NCI-H748 treated with DMSO at 0.1 percent for 48 hours (cell line): ENCODE results near the gene APOA1.
"Not testable (repeated sequence)": the region's sequence is repeated elsewhere in the genome, so short reads cannot be mapped to it uniquely, and the experiment has no call there.

ENCODE experiments used
- DNase-seq: peaks from one replicate; lab custom pipeline; 2025; lab: John Stamatoyannopoulos, UW

The APOA1 gene

GRCh38 chr11:116857936-116858335 is 20.5 kb upstream of the APOA1 start:
- DNase-seq = no peak

- DNase-seq = no peak
Measured at GRCh38 chr11:116857316-116857715, 19.9 kb upstream of the APOA1 start.

GRCh38 chr11:116856423-116856822 is 19.0 kb upstream of the APOA1 start:
- no peak for DNase-seq

GRCh38 chr11:116855413-116855812 is 18.0 kb upstream of the APOA1 start:
- no peak for DNase-seq

- DNase-seq = no peak
Measured at GRCh38 chr11:116853461-116854073, 16.1 kb upstream of the APOA1 start.

GRCh38 chr11:116852261-116853031 is 15.0 kb upstream of the APOA1 start:
- DNase-seq = no peak

- DNase-seq = no peak
Measured at GRCh38 chr11:116851626-116852025, 14.2 kb upstream of the APOA1 start.

GRCh38 chr11:116849486-116849885 is 12.1 kb upstream of the APOA1 start:
- no peak for DNase-seq

- DNase-seq = no peak
Measured at GRCh38 chr11:116849060-116849459, 11.6 kb upstream of the APOA1 start.

GRCh38 chr11:116847612-116848011 is 10.2 kb upstream of the APOA1 start:
- no peak for DNase-seq

- DNase-seq = no peak
Measured at GRCh38 chr11:116844722-116845121, 7.3 kb upstream of the APOA1 start.

- no peak for DNase-seq
Measured at GRCh38 chr11:116843661-116844060, 6.2 kb upstream of the APOA1 start.

GRCh38 chr11:116842909-116843308 is 5.5 kb upstream of the APOA1 start:
- no peak for DNase-seq

- no peak for DNase-seq
Measured at GRCh38 chr11:116842117-116842516, 4.7 kb upstream of the APOA1 start.

- no peak for DNase-seq
Measured at GRCh38 chr11:116840746-116841296, 3.4 kb upstream of the APOA1 start.

GRCh38 chr11:116840224-116840745 is 2.9 kb upstream of the APOA1 start:
- no peak for DNase-seq

- DNase-seq = no peak
Measured at GRCh38 chr11:116838321-116839084, 1.1 kb upstream of the APOA1 start.

- DNase-seq = no peak
Measured at GRCh38 chr11:116836632-116836991, 810 bp downstream of the APOA1 start.

GRCh38 chr11:116835791-116836631 is 1.4 kb downstream of the APOA1 start:
- peak; percentile 55 for DNase-seq

GRCh38 chr11:116835042-116835772 is 2.2 kb downstream of the APOA1 start:
- no peak for DNase-seq

- not testable (repeated sequence) for DNase-seq
Measured at GRCh38 chr11:116834535-116835041, 2.8 kb downstream of the APOA1 start.
